HG02840 (cell line): ENCODE results near the gene GRM7.

ENCODE experiments used
- ATAC-seq: cut with Tn5 transposase; IDR thresholded peaks from one replicate; pipeline ENCODE4 v1.9.1; 2021; ENCODE audit warnings: mild to moderate bottlenecking, moderate library complexity, moderate number of reproducible peaks; ENCODE audit not compliant: unreplicated experiment, low FRiP score

The GRM7 gene

GRCh38 chr3:7745711-7746110, 884.8 kb downstream of the GRM7 start:
- ATAC-seq: no peak

DNA sequence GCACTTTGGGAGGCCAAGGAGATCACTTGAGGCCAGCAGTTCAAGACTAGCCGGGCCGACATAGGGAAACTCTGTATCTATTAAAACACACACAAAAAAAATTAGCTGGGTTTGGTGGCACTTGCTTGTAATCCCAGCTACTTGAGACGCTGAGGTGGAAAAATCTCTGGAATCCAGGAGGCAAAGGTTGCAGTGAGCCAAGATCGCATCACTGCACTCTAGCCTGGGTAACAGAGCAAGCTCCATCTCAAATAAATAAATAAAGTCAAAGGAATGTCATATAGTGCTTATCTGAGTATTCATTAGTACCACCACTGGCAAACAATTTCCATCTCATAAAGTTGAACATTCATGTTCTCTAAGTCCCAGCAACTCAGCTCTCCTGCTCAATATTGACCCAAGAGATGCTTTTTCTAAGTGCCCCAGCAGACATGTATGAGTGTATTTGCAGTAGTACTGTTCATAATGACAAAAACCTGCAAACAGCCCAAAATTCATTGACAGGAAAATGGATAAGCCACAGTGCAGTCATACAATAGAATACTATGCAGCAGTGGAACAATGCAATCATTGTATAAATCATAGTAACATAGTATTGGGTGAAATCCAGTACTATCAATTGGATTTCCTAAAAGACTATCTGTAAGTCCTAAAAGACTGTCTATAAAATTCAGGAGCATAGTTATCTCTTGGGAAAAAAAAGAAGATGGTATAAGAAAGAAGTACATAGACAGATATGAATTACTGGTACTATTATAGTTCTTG, 889.2 kb downstream of the GRM7 start:
- no peak for ATAC-seq

DNA sequence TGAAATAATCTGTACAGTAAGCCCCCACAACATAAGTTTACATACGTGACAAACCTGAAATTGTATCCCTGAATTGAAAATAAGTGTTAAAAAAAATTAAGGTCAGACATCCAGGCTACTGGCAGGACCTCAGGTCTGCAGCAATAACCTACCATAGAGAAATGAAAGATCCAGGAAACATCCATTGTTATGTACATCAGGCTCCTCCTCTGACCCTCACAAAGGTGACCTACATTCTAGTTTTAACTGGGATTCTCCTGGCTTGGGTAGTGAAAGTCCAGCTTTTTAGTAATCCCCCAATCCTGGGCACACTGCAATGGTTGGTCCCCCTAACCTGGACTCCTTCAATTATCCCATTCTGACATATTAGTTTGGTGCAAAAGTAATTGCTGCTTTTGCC, 891.1 kb downstream of the GRM7 start:
- no peak for ATAC-seq

- no peak for ATAC-seq
These were observed 893.9 kb downstream of the GRM7 start for GRCh38 chr3:7754653-7755441.

DNA sequence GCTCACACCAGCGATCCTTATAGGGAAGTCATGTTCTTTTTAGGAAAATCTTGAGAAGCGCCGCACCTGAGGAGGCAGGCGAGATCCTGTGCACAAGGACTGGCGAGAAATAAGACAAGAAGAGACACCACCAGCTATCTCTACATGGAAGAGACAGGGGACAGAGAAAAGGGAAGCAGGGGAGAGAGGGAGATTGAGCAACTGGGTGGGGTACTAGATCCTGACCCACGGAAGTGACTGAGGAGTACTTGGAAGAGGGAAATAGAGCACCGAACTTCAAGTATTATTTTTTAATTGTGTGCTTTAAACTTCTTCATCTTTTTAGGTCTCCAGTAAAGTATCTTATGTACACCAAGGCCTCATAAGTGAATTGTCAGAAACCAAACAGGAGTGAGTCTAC, 898.7 kb downstream of the GRM7 start:
- ATAC-seq: no peak

GRCh38 chr3:7760718-7761117, 899.8 kb downstream of the GRM7 start:
- ATAC-seq: no peak

DNA sequence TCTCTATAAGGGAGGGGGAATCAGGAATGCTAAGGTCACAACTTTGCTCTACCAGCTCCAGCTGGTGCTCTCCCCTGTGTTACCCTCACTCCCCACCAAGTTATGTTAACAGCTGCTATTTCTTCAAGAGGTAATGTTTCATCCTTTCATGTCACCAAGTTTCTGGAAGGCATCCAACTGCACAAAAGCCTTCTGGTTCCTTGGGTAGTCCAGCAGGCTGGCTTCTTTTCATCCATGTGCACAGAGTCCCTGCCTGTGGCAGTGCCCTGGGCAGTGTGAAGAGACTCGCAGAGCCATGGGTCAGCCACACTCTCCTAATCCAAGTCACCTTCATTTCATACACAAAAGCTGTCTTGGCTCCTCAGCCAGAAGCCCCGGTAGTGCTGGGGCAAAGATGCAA, 903.2 kb downstream of the GRM7 start:
- no peak for ATAC-seq

- no peak for ATAC-seq
These were observed 905.6 kb downstream of the GRM7 start for GRCh38 chr3:7766530-7766929.

GRCh38 chr3:7779331-7779730, 918.4 kb downstream of the GRM7 start:
- no peak for ATAC-seq

- no peak for ATAC-seq
These were observed 920.5 kb downstream of the GRM7 start for GRCh38 chr3:7781395-7781794.

GRCh38 chr3:7787871-7788828, 927.2 kb downstream of the GRM7 start:
- no peak for ATAC-seq

DNA sequence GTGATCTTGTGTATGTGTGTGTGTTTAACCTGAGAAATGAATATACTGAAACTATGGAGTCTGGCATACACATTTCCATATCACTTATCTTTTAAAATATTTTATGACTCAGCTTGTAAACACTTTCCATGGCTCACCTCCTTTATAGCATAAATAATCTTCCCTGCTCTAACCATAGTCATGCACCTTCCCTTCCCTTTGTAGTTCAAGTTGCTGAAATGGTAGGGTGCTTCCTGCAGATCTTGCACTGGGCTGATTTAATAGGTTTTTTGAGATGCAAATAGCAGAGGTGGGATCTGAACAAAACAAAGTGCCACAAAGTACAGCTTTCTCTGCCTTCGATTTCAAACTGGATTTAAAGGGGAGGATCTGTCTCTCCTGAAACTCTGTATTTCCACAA, 928.0 kb downstream of the GRM7 start:
- no peak for ATAC-seq

- ATAC-seq: no peak
These were observed 928.4 kb downstream of the GRM7 start for GRCh38 chr3:7789324-7789723.

DNA sequence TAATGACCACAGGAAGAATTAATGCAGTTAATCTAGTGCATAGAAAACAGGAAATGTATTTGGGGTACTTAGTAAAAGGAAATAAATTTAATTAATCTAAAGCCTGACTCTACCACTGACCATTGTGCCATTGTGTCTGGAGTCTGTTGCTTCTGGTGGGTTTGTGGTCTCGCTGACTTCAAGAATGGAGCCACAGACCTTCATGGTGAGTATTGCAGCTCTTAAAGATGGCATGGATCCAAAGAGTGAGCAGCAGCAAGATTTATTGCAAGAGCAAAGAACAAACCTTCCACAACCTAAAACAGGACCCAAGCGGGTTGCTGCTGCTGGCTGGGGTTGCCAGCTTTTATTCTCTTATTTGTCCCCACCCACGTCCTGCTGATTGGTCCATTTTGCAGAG, 929.2 kb downstream of the GRM7 start:
- ATAC-seq: no peak
